H1 (cell line): ENCODE data around the gene HMOX2. TPM values are rescaled to one million over a fixed set of nuclear protein-coding genes. Genes with fewer than 3 reads are reported as not detected.

Source experiments
- CREB1 ChIP-seq: IDR thresholded peaks from 2 replicates; pipeline ENCODE4 v1.6.1; 2012; ENCODE audit warnings: inconsistent platforms
- HDAC2 ChIP-seq, 2 experiments: fragments of 300-600 bp in 1 of 2; sonication (generic) in 1 of 2; IDR thresholded peaks; 2 replicates each; pipeline ENCODE4 v1.6.1; 2011 to 2012; ENCODE audit warnings: low read depth in 2 of 2, low read length in 2 of 2, mild to moderate bottlenecking in 2 of 2, moderate library complexity in 2 of 2, borderline replicate concordance in 1 of 2, inconsistent platforms in 1 of 2
- KDM1A ChIP-seq: fragments of 200-600, 300-600 bp; sonication (generic); IDR thresholded peaks from 2 replicates; pipeline ENCODE4 v1.7.1; 2016; ENCODE audit warnings: mild to moderate bottlenecking, low read length, borderline replicate concordance
- PHF8 ChIP-seq: fragments of 200-600 bp; sonication (generic); conservative IDR thresholded peaks from 2 replicates; pipeline ENCODE4 v1.7.1; 2012; ENCODE audit warnings: low read depth, mild to moderate bottlenecking, inconsistent platforms, low read length, moderate library complexity
- RNF2 ChIP-seq: fragments of 200-900, 300-1000 bp; sonication (generic); IDR thresholded peaks from 2 replicates; pipeline ENCODE4 v1.7.1; 2016; ENCODE audit warnings: borderline replicate concordance, low read depth, mild to moderate bottlenecking, antibody characterized with exemption, low read length; ENCODE audit not compliant: poor library complexity, severe bottlenecking; ENCODE audit errors: missing control alignments
- YY1 ChIP-seq: IDR thresholded peaks from 2 replicates; pipeline ENCODE4 v1.6.1; 2011; ENCODE audit warnings: low read depth, mild to moderate bottlenecking, low read length
- polyA plus RNA-seq, 7 experiments: library from polyadenylated mRNA; depleted of rRNA in 3 of 7; stranded (reverse) in 5 of 7; unstranded in 2 of 7; fragments of >200 nt in 5 of 7; fragments of 200-250 nt in 2 of 7; gene quantifications; 1 replicate in 5 of 7; 2 replicates in 1 of 7; 4 replicates in 1 of 7; pipeline versions ENCODE4 v1.2.1 to v1.2.3, GENCODE V29; 2011 to 2013; ENCODE audit warnings: missing spikeins in 2 of 7, mixed read lengths in 2 of 7
- total RNA-seq: library from RNA; stranded (reverse); fragmentation: NEBNext Ultra II Directional; extraction: Animal tissue kit (Norgen Biotek cat#: 25700); gene quantifications from 2 replicates; pipeline ENCODE4 v1.2.1, GENCODE V29; 2021
- TF ChIP-seq, protein P1 (sequence below): IDR thresholded peaks from 2 replicates; pipeline ENCODE4 v1.6.1; 2012; ENCODE audit warnings: inconsistent platforms
- TF ChIP-seq, protein P2 (sequence below): IDR thresholded peaks from 2 replicates; pipeline ENCODE4 v1.6.1; 2012; ENCODE audit warnings: low read length, inconsistent platforms

HMOX2 gene
- total and polyA plus RNA-seq, 2 of the 8 experiments (the other 6 are each of a cell fraction or from before 2014, with no cell fraction given) = 36.5 to 48.4 TPM

- TF ChIP-seq, protein P1, sequence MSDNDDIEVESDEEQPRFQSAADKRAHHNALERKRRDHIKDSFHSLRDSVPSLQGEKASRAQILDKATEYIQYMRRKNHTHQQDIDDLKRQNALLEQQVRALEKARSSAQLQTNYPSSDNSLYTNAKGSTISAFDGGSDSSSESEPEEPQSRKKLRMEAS = peak; percentile 100
- peak; percentile 86 for TF ChIP-seq CREB1
- TF ChIP-seq KDM1A = 0 out of 2 replicates have a peak, but pooled peaks have one; percentile 8
- no peak for TF ChIP-seq RNF2
- TF ChIP-seq, protein P2, sequence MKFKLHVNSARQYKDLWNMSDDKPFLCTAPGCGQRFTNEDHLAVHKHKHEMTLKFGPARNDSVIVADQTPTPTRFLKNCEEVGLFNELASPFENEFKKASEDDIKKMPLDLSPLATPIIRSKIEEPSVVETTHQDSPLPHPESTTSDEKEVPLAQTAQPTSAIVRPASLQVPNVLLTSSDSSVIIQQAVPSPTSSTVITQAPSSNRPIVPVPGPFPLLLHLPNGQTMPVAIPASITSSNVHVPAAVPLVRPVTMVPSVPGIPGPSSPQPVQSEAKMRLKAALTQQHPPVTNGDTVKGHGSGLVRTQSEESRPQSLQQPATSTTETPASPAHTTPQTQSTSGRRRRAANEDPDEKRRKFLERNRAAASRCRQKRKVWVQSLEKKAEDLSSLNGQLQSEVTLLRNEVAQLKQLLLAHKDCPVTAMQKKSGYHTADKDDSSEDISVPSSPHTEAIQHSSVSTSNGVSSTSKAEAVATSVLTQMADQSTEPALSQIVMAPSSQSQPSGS = no peak; the same call in 1 of the 2 replicates
- peak in 1 of 2 experiments; percentile 66; a peak in 2 of 4 replicates for TF ChIP-seq HDAC2 (IDR thresholded peaks at IDR 0.05; ENCODE audit: borderline replicate concordance in 1 of 2, low read depth in 2 of 2, low read length in 2 of 2)
- TF ChIP-seq PHF8 = peak; percentile 60; the same call in 1 of the 2 replicates
- TF ChIP-seq YY1 = 0 out of 2 replicates have a peak, but pooled peaks have one; percentile 32
These were observed at the start of gene HMOX2 (continued) for GRCh38 chr16:4475880-4476788.
